GM18520 (cell line): ENCODE results near the gene JAK1.

ENCODE experiments used
- ATAC-seq: cut with Tn5 transposase; IDR thresholded peaks from one replicate; pipeline ENCODE4 v1.9.1; 2021; ENCODE audit not compliant: unreplicated experiment

JAK1 gene

DNA sequence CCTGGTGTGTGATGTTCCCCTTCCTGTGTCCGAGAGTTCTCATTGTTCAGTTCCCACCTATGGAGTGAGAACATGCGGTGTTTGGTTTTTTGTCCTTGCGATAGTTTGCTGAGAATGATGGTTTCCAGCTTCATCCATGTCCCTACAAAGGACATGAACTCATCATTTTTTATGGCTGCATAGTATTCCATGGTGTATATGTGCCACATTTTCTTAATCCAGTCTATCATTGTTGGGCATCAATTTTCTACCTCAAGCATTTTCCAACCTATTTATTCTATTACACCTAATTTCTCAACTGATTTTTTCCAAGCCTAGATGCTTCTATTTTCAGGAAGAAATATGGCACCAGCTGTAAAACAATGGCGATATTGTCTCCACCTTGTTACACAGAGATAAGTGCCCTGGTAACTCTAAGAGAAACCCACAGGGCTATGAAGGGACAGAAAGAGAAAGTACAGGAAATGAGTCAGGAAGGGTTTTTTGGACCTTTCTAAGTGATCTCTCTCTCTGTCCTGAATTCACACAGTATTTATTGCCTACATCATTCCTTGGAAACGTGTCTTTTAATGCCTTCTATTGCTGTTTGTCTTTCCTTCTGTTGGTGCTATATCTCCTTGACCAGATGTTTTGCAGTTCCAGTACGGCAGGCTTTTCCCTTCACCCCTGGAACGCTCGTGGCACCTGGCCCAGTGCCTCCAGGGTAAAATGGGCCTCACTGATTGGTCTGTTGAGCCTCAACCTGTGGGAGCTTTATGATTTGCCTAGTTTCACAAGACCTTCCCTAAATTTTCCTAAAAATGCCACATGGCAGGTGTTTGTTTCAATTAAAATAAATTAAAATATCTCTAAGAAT is 14.6 kb upstream of the JAK1 start:
- ATAC-seq, result no peak

DNA sequence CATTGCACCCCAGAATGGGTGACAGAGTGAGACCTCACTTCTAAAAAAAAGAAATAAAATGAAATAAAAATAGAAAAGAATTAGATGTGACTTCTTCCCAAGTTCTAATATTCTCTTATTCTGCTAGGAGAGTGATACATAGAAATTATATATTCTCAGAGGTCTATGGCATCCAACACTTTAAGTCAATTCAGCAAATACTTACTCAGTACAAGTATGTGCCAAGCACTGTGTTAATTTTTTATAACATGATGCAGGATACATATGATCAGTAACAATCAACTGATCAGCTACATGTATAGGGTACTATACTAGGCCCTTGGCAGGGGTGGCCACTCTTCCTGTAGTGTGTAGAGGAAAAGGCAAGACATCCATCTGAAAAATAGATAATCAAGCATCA is 13.0 kb upstream of the JAK1 start:
- ATAC-seq, result no peak

DNA sequence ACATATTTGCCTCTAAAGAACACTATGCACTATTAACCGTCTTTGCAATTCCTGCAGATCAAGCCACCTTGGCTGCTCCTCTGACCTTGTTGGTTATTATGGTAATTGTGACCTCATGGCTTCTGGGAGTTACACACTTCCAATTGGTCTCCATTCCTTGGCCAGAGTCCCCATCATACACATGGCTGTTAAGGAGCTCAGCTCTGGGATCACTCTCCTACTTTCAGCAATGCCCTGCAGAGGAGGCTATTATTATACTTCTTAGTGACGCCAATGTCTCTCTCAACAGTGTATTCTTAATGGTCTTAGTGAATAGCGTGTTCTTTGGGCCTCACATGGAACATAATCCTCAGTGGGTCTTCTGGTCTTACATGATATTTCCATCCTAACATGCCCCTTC is 10.0 kb upstream of the JAK1 start:
- ATAC-seq, result no peak

DNA sequence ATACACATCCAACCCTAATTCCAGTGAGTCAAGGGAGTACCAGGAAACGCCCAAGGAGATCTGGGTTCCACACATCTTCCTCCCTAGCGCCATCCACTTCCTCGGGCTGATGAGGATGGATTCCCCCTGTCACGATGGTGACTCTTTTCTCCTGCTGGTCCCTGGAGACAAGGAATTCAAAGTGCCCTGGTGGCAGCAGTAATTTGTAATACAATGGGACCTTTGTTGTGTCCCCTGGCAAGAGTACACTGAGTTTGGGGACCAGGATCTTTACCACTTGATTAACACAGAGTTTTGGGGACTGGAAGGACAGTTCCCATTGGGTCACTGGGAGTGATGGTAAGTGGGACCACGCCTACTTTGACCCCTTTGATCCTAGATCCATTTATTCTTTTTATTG is 9.4 kb upstream of the JAK1 start:
- ATAC-seq, result no peak

- no peak for ATAC-seq
Measured at GRCh38 chr1:64975127-64975526, 8.8 kb upstream of the JAK1 start.

DNA sequence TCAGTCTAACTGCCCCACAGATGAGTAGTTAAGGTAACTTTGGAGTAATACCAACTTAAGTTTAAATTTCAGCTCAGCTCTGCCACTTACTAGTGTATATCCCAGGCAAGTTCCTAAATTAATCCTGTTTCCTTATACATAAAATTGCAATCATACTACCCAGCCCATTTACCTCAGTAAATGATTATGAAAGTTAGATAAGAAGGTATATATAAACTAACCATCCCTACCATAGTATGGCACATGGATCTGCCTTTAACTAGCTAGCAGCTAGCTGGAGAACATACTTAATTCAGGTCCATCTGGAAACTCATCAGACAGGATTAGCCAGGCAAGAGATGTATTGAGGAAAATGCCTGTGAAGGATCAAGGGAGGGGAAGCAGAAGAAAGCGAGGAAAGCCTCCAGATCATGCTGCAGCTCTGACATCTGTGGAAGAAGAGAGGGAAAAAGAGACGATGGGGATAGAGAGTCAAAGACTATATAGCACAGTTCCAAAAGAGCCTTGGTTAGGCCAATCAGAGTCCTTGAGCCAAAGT is 8.0 kb upstream of the JAK1 start:
- ATAC-seq, result no peak

- no peak for ATAC-seq
Measured at GRCh38 chr1:64973061-64973647, 6.8 kb upstream of the JAK1 start.

DNA sequence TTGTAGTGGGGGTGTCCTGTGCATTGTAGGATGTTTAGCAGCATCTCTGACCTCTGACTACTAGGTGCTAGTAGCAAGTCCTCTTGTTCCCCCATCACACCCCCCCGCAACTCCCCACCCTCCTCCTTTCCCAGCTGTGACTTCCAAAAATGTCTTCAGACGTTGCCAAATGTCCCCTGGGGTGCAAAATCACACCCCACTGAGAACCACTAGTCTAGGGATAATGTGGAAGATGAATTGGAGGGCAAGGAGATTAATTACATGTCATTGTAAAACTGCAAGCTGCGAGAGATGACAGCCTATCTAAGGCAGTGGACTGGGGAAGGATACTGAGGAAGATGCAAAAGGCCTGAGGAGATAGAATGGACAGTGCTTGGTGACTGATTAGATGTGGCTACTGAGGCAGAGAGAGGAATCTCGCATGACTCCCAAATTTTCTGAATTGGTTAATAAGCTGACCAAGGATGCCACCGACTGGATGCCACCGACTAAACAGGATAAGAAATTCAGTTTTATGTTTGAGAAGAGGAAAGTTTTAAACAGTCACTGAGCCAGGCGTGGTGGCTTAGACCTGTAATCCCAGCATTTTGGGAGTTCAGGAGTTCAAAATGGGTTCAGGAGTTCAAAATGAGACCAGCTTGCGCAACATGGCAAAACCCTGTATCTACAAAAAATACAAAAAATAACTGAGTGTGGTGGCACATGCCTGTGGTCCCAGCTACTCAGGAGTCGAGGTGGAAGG is 3.1 kb upstream of the JAK1 start:
- ATAC-seq, result no peak

DNA sequence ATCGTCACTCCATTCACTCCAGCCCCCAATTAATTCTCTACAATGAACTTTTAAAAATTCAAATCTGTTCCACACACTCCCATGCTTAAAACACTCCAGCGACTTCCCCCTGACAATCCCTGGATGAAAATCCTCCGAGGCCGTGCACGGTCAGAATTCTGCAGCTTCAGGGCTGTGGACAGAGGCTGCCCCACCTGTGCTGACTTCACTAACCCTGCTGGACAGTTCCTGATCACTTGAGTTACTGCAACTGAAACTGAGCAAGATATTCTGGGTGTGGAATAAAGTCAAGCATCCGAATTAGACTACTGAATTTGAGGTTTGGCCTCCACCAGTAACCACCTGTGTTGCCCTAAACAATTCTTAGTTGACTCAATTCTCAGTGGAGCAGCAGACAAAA is 1.0 kb upstream of the JAK1 start:
- no peak for ATAC-seq

- ATAC-seq, result peak; percentile 22
Measured at GRCh38 chr1:64965366-64966157, 787 bp downstream of the JAK1 start.

DNA sequence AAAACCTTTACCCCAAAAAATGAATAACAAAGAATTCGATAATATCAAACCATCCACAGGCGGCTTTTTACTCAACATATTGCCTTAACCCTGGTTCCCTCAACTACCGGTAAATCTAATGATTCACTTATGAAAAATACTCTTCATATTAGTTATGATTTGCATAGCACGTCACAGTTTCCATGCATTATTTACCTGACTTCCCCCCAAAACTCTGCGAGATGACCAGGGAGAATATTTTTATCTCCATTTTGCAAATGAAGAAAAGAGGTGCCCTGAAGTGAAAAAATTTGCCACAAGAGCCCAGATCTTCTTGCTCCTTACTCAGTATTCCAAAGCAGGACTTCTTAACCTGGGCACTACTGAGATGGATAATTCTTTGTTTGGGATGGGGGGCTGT is 2.9 kb downstream of the JAK1 start:
- ATAC-seq, result no peak

DNA sequence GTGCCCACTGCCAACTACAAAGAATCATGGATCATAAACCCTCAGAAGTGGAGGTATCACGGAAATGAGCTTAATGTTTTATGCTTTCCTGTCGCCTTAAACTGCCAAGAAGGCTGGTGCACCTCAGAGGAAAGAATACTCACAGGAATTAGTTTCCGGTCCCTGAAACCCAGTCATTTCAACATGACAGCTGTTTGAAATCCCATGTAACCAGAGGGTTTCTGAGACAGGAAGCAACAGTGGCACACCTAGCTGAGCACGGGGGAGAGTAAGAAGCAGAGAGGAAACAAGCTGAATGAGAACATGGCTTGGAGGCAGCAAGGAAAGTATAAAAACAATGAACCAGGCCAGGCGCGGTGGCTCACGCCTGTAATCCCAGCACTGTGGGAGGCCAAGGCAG is 3.9 kb downstream of the JAK1 start:
- no peak for ATAC-seq

DNA sequence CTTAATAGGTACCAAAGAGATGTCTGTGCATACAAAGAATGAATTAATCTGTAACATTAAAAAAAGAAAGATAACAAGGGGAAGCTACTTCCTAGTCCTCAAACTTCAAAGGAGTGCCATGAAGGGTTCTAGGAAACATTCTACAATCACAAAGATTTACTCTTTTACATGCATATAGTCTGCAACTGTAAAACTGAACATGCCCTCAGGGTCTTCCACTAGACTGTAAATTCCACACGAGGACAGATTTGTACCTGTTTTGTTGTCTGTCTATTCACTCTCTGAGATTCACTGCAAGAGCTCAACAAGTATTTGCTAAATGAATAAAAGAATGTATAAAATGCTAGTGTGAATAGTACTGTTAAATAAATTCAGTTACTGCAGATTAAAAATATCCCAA is 4.4 kb downstream of the JAK1 start:
- ATAC-seq, result no peak

DNA sequence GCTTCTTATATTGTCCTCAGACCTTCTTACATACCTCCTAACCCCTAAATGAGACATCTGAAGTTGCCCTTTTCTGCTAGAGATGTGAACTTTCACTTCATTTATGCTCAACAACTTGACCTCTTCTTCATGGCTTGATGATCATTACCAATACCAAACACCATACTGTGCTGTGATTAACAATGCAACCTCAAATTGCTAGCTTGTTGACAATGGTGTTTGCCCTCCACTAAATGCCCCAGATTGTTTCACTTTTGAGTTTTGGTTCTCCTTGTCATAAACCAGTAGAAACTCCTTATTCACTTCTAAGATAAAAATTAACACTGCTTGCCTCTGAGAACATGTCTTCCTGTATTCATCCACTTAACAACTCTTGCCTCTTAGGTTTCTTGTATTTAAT is 5.6 kb downstream of the JAK1 start:
- ATAC-seq, result peak; percentile 70

DNA sequence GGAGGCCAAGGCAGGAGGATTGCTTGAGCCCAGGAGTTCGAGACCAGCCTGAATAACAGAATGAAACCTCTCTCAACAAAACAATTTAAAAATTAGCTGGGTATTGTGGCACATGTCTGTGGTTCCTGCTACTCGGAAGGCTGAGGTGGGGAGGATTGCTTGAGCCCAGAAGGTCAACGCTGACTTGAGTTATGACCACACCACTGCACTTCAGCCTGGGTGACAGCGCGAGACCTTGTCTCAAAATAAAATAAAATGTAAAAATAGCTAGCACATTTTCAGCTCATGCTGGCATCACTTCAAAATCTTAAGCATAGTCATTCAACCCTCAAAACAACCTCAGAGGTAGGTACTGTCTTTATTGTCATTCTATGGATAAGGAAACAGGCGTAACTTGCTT is 6.4 kb downstream of the JAK1 start:
- no peak for ATAC-seq

DNA sequence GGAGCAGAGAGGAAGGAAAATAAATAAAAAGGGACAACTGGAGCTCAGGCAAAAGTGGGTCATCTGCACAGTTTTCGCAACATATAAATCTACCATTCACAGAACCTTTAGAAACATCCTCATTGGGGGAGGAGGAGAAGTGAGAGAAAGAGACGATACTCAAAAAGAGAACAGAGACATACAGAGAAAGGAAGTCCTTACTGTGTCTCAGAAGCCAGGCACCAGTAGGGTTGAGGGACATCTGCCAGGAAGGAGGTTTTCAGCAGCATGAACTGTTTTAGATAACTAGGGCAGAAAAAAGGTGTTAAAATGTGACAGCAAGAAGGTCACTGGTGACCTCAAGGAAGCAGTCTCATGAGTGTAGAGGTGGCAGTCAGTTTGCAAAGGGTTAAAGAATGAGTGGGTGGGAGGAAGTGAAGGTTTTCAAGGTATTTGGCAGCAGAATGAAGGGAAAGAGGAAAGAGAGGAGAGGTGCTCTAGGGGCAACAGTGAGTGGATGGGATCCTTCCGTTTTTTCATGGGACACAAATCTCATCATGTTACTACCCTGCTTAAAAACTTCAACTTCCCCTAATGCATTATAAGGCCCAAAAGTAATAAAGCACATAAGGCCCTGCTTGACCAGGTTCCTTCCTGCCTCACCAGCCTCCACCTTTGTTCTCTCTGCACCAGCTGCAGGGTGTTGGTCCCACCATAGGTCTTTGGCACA is 9.5 kb downstream of the JAK1 start:
- peak; percentile 83 for ATAC-seq

DNA sequence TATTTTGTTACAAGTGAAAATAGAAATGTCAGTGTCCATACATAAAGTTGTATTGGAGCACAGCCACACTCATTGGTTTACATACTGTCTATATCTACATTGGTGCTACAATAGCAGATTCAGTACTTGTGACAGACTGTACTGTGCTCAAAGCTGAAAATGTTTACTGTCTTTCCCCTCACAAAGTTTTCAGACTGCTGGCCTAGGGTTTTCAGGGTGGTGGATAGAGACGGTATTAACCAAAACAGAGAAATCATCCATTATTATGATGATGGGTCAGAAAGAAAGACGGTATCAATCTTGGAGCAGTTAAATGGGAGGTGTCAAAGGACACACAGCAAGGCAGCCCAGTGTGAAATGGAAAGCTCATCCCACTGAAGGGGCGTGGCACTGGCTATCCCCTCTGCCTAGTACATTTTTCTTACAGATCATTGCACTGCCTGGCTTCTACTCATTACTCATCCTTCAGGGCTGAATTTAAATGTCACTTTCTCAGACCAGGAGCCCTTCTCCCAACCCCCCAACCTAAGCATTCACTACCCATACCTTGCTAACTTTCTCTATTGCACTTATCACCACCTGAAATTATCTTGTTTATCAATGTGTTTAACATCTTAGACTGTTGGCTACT is 10.2 kb downstream of the JAK1 start:
- no peak for ATAC-seq

DNA sequence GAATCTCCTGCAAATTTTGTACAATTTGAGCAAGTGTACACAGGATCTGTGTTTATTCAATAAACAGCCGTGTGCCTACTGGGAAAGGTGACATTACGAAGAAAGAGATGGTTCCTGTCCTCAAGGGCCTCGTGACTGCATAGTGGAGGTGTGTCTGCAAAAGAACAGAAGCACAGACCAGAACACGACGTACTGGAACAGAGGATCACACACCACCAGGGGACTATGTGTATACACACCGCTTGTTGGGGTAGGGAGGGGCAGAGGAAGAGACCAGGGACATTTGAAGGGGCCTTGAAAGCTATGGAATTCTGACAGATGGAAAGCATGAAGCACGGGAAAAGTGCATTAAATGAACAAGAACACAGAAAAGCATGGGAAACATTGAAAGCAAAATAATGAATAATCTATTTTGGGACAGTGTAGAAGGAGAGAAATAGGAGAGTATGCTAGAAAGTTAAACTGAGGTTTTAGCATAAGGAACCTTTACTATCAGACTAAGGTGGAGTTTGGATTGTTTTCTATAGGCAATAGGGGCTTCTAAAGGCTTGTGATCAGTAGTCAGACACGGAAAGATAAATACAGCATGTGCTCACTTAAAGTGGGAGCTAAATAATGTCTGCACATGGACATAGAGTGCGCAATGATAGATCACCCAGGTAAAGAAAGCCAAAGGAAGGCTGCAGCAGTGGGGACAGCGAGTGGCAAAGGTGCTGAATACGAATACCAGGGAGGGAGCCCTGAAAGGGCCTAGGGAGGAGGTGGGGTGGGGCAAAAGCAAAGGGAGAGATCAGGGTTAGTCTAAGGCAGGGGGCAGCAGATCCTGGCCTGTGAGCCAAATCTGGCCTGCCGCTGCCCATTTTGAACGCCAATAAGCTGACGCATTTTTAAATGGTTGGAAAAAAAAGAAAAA is 11.0 kb downstream of the JAK1 start:
- ATAC-seq, result no peak

DNA sequence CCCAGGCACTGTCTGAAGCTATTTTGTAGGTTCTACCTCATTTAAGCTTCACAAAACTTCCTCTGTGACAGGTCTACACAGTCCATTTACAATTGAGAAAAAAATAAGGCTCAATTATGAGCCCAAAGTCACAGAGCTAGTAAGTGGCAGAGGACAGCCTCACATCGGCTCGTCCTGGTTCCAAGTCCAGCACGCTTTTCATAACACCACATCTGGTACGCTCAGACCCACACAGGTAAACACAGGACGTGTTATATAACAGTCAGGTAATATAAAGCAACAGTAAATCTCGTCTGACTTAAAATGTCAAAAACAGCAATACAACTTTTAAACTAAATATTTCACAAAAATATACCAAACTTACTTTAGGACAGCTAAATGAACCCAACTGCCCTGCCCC is 13.1 kb downstream of the JAK1 start:
- no peak for ATAC-seq
